Measurements from ENCODE around the gene RFXANK.
A peak's percentile ranks its signal among the peaks of the same experiment; 100 is the strongest.

RFXANK gene

DNA sequence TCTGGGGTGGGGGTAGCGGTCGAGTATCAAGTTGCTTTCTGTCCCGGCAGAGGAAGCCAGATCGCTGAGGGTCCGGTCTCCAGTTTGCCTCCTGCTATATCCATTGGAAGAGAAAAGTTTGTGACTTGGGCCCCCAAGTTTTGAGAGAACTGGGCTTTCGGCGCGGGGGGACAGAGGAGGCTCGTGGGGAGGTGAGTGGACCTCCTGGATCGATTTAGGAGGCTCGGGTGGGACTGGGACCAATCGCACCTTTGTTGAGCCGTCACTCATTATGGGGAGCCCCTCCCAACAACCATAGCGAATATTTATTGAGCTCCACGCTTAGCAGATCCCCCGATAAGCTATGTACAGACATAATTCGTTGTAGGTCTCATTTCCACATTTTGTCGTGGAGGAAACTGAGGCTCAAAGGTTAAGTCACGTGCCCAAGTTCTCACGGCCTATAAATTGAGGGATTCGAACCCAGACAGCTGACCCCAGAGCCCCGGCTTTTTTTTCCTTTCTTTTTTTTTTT is 909 bp downstream of the RFXANK start:
- Histone ChIP-seq H3K36me3 (ENCODE audit: control insufficient read depth in 2 of 2, insufficient read depth in 1 of 2, low read length in 2 of 2) (peaks cover 4 to 28% of the 10 kb centered on the region in 2 experiments; a peak in 2 of 3 replicates), H3K9me3 (ENCODE audit: control insufficient read depth, insufficient read depth, low read depth, low read length) (no peaks in the 10 kb centered on the region), H3K27ac (ENCODE audit: extremely low read depth, low read depth, low read length) (peak overlapping the region; percentile 65; the same call in 1 of the 2 replicates), H3K4me1 (ENCODE audit: control insufficient read depth, insufficient read depth, low read length) (no peaks in the 10 kb centered on the region), H3K4me3 (ENCODE audit: low read depth, low read length) (peak overlapping the region; percentile 83)
- TF ChIP-seq GLIS1 (tag by site-specific recombination; IDR thresholded peaks at IDR 0.05): peak; percentile 27
- no peak for TF ChIP-seq ZBTB20 (tag by site-specific recombination; IDR thresholded peaks at IDR 0.05)
- TF ChIP-seq, protein P1, sequence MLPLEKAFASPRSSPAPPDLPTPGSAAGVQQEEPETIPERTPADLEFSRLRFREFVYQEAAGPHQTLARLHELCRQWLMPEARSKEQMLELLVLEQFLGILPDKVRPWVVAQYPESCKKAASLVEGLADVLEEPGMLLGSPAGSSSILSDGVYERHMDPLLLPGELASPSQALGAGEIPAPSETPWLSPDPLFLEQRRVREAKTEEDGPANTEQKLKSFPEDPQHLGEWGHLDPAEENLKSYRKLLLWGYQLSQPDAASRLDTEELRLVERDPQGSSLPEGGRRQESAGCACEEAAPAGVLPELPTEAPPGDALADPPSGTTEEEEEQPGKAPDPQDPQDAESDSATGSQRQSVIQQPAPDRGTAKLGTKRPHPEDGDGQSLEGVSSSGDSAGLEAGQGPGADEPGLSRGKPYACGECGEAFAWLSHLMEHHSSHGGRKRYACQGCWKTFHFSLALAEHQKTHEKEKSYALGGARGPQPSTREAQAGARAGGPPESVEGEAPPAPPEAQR (tag by site-specific recombination; IDR thresholded peaks at IDR 0.05): no peak
- TF ChIP-seq ZNF335 (tag by site-specific recombination; conservative IDR thresholded peaks at IDR 0.05): peak; percentile 15
- TF ChIP-seq WT1 (tag by site-specific recombination; IDR thresholded peaks at IDR 0.05): 0 out of 2 replicates have a peak, but pooled peaks have one; percentile 11
- no peak for TF ChIP-seq ZNF768 (tag by site-specific recombination; IDR thresholded peaks at IDR 0.05)
- TF ChIP-seq GLI2 (tag by site-specific recombination; IDR thresholded peaks at IDR 0.05; ENCODE audit: borderline replicate concordance, low read depth): no peak
- POLR2A ChIA-PET: interaction anchor here (0.7 to 4.1 kb wide), 3 partner anchors 9 to 31 kb away, joined by 4 to 60 read pairs (median 4); partner anchors contain the start of gene NR2C2AP
- CTCF ChIA-PET: interaction anchor here (0.6 to 1.3 kb wide), 4 partner anchors 16 to 47 kb away, joined by 3 to 4 read pairs (median 4); no protein-coding TSS in a partner anchor

DNA sequence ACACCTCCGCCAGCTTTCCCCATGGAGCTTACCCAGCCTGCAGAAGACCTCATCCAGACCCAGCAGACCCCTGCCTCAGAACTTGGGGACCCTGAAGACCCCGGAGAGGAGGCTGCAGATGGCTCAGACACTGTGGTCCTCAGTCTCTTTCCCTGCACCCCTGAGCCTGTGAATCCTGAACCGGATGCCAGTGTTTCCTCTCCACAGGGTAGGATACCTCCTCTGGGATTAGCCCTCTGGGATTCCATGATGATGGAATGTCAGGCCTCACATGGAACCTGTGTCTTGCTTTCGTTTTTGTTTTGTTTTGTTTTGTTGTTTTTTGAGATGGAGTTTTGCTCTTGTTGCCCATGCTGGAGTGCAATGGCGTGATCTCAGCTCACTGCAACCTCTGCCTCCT is 1.9 kb downstream of the RFXANK start:
- Histone ChIP-seq H3K36me3 (ENCODE audit: control insufficient read depth in 2 of 2, insufficient read depth in 1 of 2, low read length in 2 of 2) (peaks cover 4 to 38% of the 10 kb centered on the region in 2 experiments; a peak in 2 of 3 replicates), H3K4me3 (ENCODE audit: low read depth, low read length) (no peak overlapping the region), H3K4me1 (ENCODE audit: control insufficient read depth, insufficient read depth, low read length) (no peaks in the 10 kb centered on the region), H3K27ac (ENCODE audit: extremely low read depth, low read depth, low read length) (no peak overlapping the region), H3K9me3 (ENCODE audit: control insufficient read depth, insufficient read depth, low read depth, low read length) (no peaks in the 10 kb centered on the region)
- ChIA-PET POLR2A (interaction anchor here (4.1 kb wide), 1 partner anchor 8 kb away, joined by 60 read pairs; the partner anchor contains the start of gene NR2C2AP), CTCF (interaction anchor here (1.3 kb wide), 1 partner anchor 32 kb away, joined by 4 read pairs; no protein-coding TSS in a partner anchor)
- TF ChIP-seq ZNF571 (tag by site-specific recombination; IDR thresholded peaks at IDR 0.05) (no peak), ZFHX2 (tag by site-specific recombination; conservative IDR thresholded peaks at IDR 0.05) (no peak), ZNF600 (tag by site-specific recombination; IDR thresholded peaks at IDR 0.05) (0 out of 2 replicates have a peak, but pooled peaks have one; percentile 16)

GRCh38 chr19:19201697-19202630 is 9.9 kb downstream of the RFXANK start:
- Histone ChIP-seq H3K4me3 (ENCODE audit: low read depth, low read length) (peak overlapping the region; percentile 62), H3K27ac (ENCODE audit: extremely low read depth, low read depth, low read length) (no peak overlapping the region), H3K36me3 (ENCODE audit: control insufficient read depth in 2 of 2, insufficient read depth in 1 of 2, low read length in 2 of 2) (peaks cover 4 to 40% of the 10 kb centered on the region in 2 experiments; a peak in 2 of 3 replicates), H3K4me1 (ENCODE audit: control insufficient read depth, insufficient read depth, low read length) (no peaks in the 10 kb centered on the region), H3K9me3 (ENCODE audit: control insufficient read depth, insufficient read depth, low read depth, low read length) (no peaks in the 10 kb centered on the region)
- ChIA-PET POLR2A (interaction anchor here (1.4 to 3.5 kb wide), 2 partner anchors 9 to 32 kb away, joined by 3 to 60 read pairs; partner anchors contain the start of genes BORCS8, MEF2B and RFXANK), CTCF (interaction anchor here (0.6 to 1.7 kb wide), 3 partner anchors 17 to 22 kb away, joined by 3 to 4 read pairs (median 3); no protein-coding TSS in a partner anchor)
- TF ChIP-seq ZNF426 (tag by site-specific recombination; IDR thresholded peaks at IDR 0.05): no peak
- no peak for TF ChIP-seq ZXDB (tag by site-specific recombination; IDR thresholded peaks at IDR 0.05)
- TF ChIP-seq, protein P2, sequence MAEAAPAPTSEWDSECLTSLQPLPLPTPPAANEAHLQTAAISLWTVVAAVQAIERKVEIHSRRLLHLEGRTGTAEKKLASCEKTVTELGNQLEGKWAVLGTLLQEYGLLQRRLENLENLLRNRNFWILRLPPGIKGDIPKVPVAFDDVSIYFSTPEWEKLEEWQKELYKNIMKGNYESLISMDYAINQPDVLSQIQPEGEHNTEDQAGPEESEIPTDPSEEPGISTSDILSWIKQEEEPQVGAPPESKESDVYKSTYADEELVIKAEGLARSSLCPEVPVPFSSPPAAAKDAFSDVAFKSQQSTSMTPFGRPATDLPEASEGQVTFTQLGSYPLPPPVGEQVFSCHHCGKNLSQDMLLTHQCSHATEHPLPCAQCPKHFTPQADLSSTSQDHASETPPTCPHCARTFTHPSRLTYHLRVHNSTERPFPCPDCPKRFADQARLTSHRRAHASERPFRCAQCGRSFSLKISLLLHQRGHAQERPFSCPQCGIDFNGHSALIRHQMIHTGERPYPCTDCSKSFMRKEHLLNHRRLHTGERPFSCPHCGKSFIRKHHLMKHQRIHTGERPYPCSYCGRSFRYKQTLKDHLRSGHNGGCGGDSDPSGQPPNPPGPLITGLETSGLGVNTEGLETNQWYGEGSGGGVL (tag by site-specific recombination; IDR thresholded peaks at IDR 0.05): no peak
- TF ChIP-seq, protein P3, sequence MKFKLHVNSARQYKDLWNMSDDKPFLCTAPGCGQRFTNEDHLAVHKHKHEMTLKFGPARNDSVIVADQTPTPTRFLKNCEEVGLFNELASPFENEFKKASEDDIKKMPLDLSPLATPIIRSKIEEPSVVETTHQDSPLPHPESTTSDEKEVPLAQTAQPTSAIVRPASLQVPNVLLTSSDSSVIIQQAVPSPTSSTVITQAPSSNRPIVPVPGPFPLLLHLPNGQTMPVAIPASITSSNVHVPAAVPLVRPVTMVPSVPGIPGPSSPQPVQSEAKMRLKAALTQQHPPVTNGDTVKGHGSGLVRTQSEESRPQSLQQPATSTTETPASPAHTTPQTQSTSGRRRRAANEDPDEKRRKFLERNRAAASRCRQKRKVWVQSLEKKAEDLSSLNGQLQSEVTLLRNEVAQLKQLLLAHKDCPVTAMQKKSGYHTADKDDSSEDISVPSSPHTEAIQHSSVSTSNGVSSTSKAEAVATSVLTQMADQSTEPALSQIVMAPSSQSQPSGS (tag by site-specific recombination; IDR thresholded peaks at IDR 0.05; ENCODE audit: low read depth): no peak
- TF ChIP-seq ZFP41 (tag by site-specific recombination; IDR thresholded peaks at IDR 0.05; ENCODE audit: borderline replicate concordance): no peak
- no peak for TF ChIP-seq ZFP69B (tag by site-specific recombination; IDR thresholded peaks at IDR 0.05)
- TF ChIP-seq, protein P4, sequence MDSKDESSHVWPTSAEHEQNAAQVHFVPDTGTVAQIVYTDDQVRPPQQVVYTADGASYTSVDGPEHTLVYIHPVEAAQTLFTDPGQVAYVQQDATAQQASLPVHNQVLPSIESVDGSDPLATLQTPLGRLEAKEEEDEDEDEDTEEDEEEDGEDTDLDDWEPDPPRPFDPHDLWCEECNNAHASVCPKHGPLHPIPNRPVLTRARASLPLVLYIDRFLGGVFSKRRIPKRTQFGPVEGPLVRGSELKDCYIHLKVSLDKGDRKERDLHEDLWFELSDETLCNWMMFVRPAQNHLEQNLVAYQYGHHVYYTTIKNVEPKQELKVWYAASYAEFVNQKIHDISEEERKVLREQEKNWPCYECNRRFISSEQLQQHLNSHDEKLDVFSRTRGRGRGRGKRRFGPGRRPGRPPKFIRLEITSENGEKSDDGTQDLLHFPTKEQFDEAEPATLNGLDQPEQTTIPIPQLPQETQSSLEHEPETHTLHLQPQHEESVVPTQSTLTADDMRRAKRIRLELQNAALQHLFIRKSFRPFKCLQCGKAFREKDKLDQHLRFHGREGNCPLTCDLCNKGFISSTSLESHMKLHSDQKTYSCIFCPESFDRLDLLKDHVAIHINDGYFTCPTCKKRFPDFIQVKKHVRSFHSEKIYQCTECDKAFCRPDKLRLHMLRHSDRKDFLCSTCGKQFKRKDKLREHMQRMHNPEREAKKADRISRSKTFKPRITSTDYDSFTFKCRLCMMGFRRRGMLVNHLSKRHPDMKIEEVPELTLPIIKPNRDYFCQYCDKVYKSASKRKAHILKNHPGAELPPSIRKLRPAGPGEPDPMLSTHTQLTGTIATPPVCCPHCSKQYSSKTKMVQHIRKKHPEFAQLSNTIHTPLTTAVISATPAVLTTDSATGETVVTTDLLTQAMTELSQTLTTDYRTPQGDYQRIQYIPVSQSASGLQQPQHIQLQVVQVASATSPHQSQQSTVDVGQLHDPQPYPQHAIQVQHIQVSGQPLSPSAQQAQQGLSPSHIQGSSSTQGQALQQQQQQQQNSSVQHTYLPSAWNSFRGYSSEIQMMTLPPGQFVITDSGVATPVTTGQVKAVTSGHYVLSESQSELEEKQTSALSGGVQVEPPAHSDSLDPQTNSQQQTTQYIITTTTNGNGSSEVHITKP (tag by site-specific recombination; IDR thresholded peaks at IDR 0.05): no peak
- TF ChIP-seq ZNF596 (tag by site-specific recombination; IDR thresholded peaks at IDR 0.05): no peak
- no peak for TF ChIP-seq ZNF610 (tag by site-specific recombination; IDR thresholded peaks at IDR 0.05; ENCODE audit: borderline replicate concordance)
- TF ChIP-seq ZNF677 (tag by site-specific recombination; IDR thresholded peaks at IDR 0.05): no peak

Data from HEK293 (cell line).